DND-41 (cell line): ENCODE measurements around the gene GAS2.

Experiments used
- EZH2 ChIP-seq: IDR thresholded peaks from 3 replicates; pipeline ENCODE4 v1.6.1; 2012; ENCODE audit warnings: borderline replicate concordance, low read depth, mild to moderate bottlenecking, moderate library complexity, low read length, inconsistent platforms; ENCODE audit not compliant: severe bottlenecking
- TF ChIP-seq, protein P1 (sequence below): IDR thresholded peaks from 2 replicates; pipeline ENCODE4 v1.5.1; 2012; ENCODE audit warnings: borderline replicate concordance, low read length, moderate library complexity, mild to moderate bottlenecking; ENCODE audit not compliant: poor library complexity, severe bottlenecking; ENCODE audit errors: extremely low read depth

DNA sequence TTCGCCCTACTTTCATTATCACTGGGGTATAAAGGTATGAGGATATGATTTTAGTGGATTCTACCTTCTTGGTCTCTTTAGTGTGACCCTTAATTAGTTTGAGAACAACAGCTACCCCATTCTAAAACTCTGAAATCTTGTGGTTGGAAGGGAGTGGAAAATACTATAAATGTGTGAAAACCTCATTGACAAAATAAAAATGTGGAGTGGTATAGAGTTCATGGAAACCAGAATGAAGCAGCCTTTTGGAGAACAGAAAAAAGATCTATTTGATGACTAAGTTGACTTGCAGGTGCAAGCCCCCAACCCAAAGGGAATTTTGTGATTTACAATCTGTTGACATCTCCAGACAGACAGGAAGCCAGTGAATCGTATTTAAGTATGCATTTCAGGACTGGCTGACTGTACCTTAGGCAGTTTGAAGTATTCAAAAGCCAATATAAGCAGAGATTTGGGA lies 75.8 kb downstream of the GAS2 start:
- TF ChIP-seq, protein P1, sequence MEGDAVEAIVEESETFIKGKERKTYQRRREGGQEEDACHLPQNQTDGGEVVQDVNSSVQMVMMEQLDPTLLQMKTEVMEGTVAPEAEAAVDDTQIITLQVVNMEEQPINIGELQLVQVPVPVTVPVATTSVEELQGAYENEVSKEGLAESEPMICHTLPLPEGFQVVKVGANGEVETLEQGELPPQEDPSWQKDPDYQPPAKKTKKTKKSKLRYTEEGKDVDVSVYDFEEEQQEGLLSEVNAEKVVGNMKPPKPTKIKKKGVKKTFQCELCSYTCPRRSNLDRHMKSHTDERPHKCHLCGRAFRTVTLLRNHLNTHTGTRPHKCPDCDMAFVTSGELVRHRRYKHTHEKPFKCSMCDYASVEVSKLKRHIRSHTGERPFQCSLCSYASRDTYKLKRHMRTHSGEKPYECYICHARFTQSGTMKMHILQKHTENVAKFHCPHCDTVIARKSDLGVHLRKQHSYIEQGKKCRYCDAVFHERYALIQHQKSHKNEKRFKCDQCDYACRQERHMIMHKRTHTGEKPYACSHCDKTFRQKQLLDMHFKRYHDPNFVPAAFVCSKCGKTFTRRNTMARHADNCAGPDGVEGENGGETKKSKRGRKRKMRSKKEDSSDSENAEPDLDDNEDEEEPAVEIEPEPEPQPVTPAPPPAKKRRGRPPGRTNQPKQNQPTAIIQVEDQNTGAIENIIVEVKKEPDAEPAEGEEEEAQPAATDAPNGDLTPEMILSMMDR: no peak
- no peak for TF ChIP-seq EZH2
